ENCODE measurements around the gene PYGO2.
"Not testable (repeated sequence)": the region's sequence is repeated elsewhere in the genome, so short reads cannot be mapped to it uniquely, and the experiment has no call there.

Gene PYGO2

GRCh38 chr1:154995301-154995983, 33.9 kb upstream of the PYGO2 start:
- peak; percentile 54 to 69 (median 55) for DNase-seq
- not testable (repeated sequence) for H3K4me3 ChIP-seq (ENCODE audit: control insufficient read depth in 1 of 7, extremely low read depth in 1 of 7, insufficient read depth in 4 of 7, low read depth in 2 of 7, low read length in 6 of 7); H3K9me3 ChIP-seq (ENCODE audit: control extremely low read depth in 1 of 5, control insufficient read depth in 4 of 5, insufficient read depth in 2 of 5, low read depth in 1 of 5, low read length in 4 of 5); H3K27me3 ChIP-seq (replicated peaks in 2 of 5; ENCODE audit: control insufficient read depth in 4 of 5, insufficient read depth in 5 of 5, low read length in 4 of 5); H3K27ac ChIP-seq (ENCODE audit: insufficient read depth in 1 of 2, low read depth in 1 of 2, low read length in 2 of 2, poor library complexity in 1 of 2, severe bottlenecking in 2 of 2)
- POLR2A ChIA-PET = interaction anchor here (1.3 kb wide), 1 partner anchor 34 kb away, joined by 4 read pairs; the partner anchor contains the start of gene PYGO2
- CTCF ChIA-PET = interaction anchor here (0.8 to 14.0 kb wide), 12 partner anchors 13 to 315 kb away, joined by 3 to 320 read pairs (median 4); partner anchors contain the start of genes CKS1B, FLAD1 and SHC1
- WGBS (ENCODE audit: insufficient coverage) = 88% methylated on average over 3 of the region's 13 CpGs
- H3K4me1 ChIP-seq (ENCODE audit: control extremely low read depth in 1 of 4, control insufficient read depth in 4 of 4, insufficient read depth in 4 of 4, low read length in 3 of 4) = peaks cover 7 to 69% (median 60%) of the 10 kb centered on the region in 4 experiments
- H3K36me3 ChIP-seq (ENCODE audit: control insufficient read depth in 4 of 4, insufficient read depth in 4 of 4, low read length in 3 of 4) = peaks cover 0 to 15% (median 4%) of the 10 kb centered on the region in 4 experiments

DNA sequence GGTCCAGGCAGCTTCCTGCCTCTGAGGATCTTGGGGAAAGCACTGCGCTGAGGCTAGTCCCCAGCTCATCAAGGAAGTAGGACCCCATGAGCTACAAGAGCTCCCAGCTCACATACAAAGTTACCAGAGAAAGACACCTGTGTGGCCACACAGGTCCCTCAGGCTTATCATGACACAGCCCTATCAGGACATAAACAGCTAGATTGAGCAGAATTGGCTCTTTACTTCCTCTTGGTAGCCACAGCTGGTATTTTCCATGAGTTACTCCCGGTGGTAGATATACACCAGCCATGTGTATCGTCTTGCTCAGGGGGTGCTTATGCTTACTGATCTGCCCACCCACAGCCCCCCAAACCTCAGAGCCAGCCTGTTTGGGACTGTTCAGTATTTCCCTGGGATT, 33.0 kb upstream of the PYGO2 start:
- DNase-seq = no peak
- Histone ChIP-seq H3K9me3 (ENCODE audit: control extremely low read depth in 1 of 5, control insufficient read depth in 4 of 5, insufficient read depth in 2 of 5, low read depth in 1 of 5, low read length in 4 of 5) (no peaks in the 10 kb centered on the region), H3K4me1 (ENCODE audit: control extremely low read depth in 1 of 4, control insufficient read depth in 4 of 4, insufficient read depth in 4 of 4, low read length in 3 of 4) (peaks cover 4 to 61% (median 52%) of the 10 kb centered on the region in 4 experiments), H3K27me3 (replicated peaks in 2 of 5; ENCODE audit: control insufficient read depth in 4 of 5, insufficient read depth in 5 of 5, low read length in 4 of 5) (no peaks in the 10 kb centered on the region), H3K36me3 (ENCODE audit: control insufficient read depth in 4 of 4, insufficient read depth in 4 of 4, low read length in 3 of 4) (peaks cover 4 to 24% (median 12%) of the 10 kb centered on the region in 4 experiments), H3K27ac (ENCODE audit: insufficient read depth in 1 of 2, low read depth in 1 of 2, low read length in 2 of 2, poor library complexity in 1 of 2, severe bottlenecking in 2 of 2) (no peak overlapping the region), H3K4me3 (ENCODE audit: control insufficient read depth in 1 of 7, extremely low read depth in 1 of 7, insufficient read depth in 4 of 7, low read depth in 2 of 7, low read length in 6 of 7) (no peak overlapping the region)
- POLR2A ChIA-PET = interaction anchor here (0.7 to 1.0 kb wide), 2 partner anchors 11 to 23 kb away, joined by 3 read pairs; partner anchors contain the start of gene FLAD1
- CTCF ChIA-PET = interaction anchor here (0.6 to 14.0 kb wide), 23 partner anchors 13 to 103 kb away, joined by 3 to 320 read pairs (median 4); partner anchors contain the start of genes CKS1B, FLAD1, PBXIP1 and PYGO2
- WGBS (ENCODE audit: insufficient coverage) = 39% methylated on average over 3 of the region's 3 CpGs

DNA sequence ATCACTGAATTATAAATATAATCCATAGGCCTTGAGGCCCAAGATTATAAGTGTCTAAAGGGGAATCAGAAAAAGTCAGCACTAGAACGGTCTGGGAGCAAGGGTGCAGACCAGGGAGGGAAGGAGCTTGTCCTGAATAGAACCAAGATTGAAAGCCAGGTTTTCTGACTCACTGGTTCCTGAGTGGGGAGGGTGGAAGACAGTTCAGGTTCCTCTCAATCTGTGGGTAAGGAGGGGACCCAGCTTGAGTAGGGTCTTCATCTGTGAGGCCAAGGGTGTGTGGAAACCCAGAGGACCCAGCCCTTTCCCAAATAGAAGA, 32.6 kb upstream of the PYGO2 start:
- WGBS (ENCODE audit: insufficient coverage) = 77% methylated on average over 1 of the region's 1 CpG
- CTCF ChIA-PET = interaction anchor here (0.8 to 14.0 kb wide), 21 partner anchors 13 to 81 kb away, joined by 3 to 320 read pairs (median 5); partner anchors contain the start of genes CKS1B, FLAD1, PBXIP1 and PYGO2
- DNase-seq = no peak
- no peak overlapping the region for H3K27ac ChIP-seq (ENCODE audit: insufficient read depth in 1 of 2, low read depth in 1 of 2, low read length in 2 of 2, poor library complexity in 1 of 2, severe bottlenecking in 2 of 2)
- no peaks in the 10 kb centered on the region for H3K27me3 ChIP-seq (replicated peaks in 2 of 5; ENCODE audit: control insufficient read depth in 4 of 5, insufficient read depth in 5 of 5, low read length in 4 of 5)
- H3K36me3 ChIP-seq (ENCODE audit: control insufficient read depth in 4 of 4, insufficient read depth in 4 of 4, low read length in 3 of 4) = peaks cover 4 to 27% (median 15%) of the 10 kb centered on the region in 4 experiments
- H3K4me1 ChIP-seq (ENCODE audit: control extremely low read depth in 1 of 4, control insufficient read depth in 4 of 4, insufficient read depth in 4 of 4, low read length in 3 of 4) = peaks cover 4 to 59% (median 49%) of the 10 kb centered on the region in 4 experiments
- H3K9me3 ChIP-seq (ENCODE audit: control extremely low read depth in 1 of 5, control insufficient read depth in 4 of 5, insufficient read depth in 2 of 5, low read depth in 1 of 5, low read length in 4 of 5) = no peaks in the 10 kb centered on the region
- POLR2A ChIA-PET = interaction anchor here (1.0 kb wide), 1 partner anchor 11 kb away, joined by 3 read pairs; the partner anchor contains the start of gene FLAD1
- no peak overlapping the region for H3K4me3 ChIP-seq (ENCODE audit: control insufficient read depth in 1 of 7, extremely low read depth in 1 of 7, insufficient read depth in 4 of 7, low read depth in 2 of 7, low read length in 6 of 7)

- ChIA-PET CTCF (interaction anchor here (0.7 to 14.0 kb wide), 24 partner anchors 7 to 87 kb away, joined by 3 to 320 read pairs (median 4); partner anchors contain the start of genes CKS1B, FLAD1, PBXIP1 and PYGO2), POLR2A (interaction anchor here (1.0 kb wide), 1 partner anchor 11 kb away, joined by 3 read pairs; the partner anchor contains the start of gene FLAD1)
- Histone ChIP-seq H3K4me3 (ENCODE audit: control insufficient read depth in 1 of 7, extremely low read depth in 1 of 7, insufficient read depth in 4 of 7, low read depth in 2 of 7, low read length in 6 of 7) (no peak within 1 kb of the TSS), H3K4me1 (ENCODE audit: control extremely low read depth in 1 of 4, control insufficient read depth in 4 of 4, insufficient read depth in 4 of 4, low read length in 3 of 4) (peaks cover 4 to 54% (median 44%) of the 10 kb centered on the region in 4 experiments), H3K9me3 (ENCODE audit: control extremely low read depth in 1 of 5, control insufficient read depth in 4 of 5, insufficient read depth in 2 of 5, low read depth in 1 of 5, low read length in 4 of 5) (no peaks in the 10 kb centered on the region), H3K27me3 (replicated peaks in 2 of 5; ENCODE audit: control insufficient read depth in 4 of 5, insufficient read depth in 5 of 5, low read length in 4 of 5) (no peaks in the 10 kb centered on the region), H3K36me3 (ENCODE audit: control insufficient read depth in 4 of 4, insufficient read depth in 4 of 4, low read length in 3 of 4) (peaks cover 4 to 32% (median 20%) of the 10 kb centered on the region in 4 experiments), H3K27ac (ENCODE audit: insufficient read depth in 1 of 2, low read depth in 1 of 2, low read length in 2 of 2, poor library complexity in 1 of 2, severe bottlenecking in 2 of 2) (no peak within 1 kb of the TSS)
- 93% methylated on average over 5 of the region's 8 CpGs for WGBS (ENCODE audit: insufficient coverage)
- no peak for DNase-seq
Observed at GRCh38 chr1:154993572-154994268, 32.1 kb upstream of the PYGO2 start, which contains the start of gene LENEP. Gene LENEP (plus strand): TSS chr1:154993586. CDS start chr1:154993608, 22 bp downstream.

GRCh38 chr1:154992721-154993571, 31.4 kb upstream of the PYGO2 start:
- POLR2A ChIA-PET = no interaction called here
- DNase-seq = no peak
- 46% methylated on average over 2 of the region's 14 CpGs for WGBS (ENCODE audit: insufficient coverage)

GRCh38 chr1:154990276-154990675, 28.7 kb upstream of the PYGO2 start:
- Histone ChIP-seq H3K4me3 (ENCODE audit: control insufficient read depth in 1 of 7, extremely low read depth in 1 of 7, insufficient read depth in 4 of 7, low read depth in 2 of 7, low read length in 6 of 7) (no peak overlapping the region), H3K9me3 (ENCODE audit: control extremely low read depth in 1 of 5, control insufficient read depth in 4 of 5, insufficient read depth in 2 of 5, low read depth in 1 of 5, low read length in 4 of 5) (no peaks in the 10 kb centered on the region), H3K36me3 (ENCODE audit: control insufficient read depth in 4 of 4, insufficient read depth in 4 of 4, low read length in 3 of 4) (peaks cover 6 to 49% (median 34%) of the 10 kb centered on the region in 4 experiments), H3K27ac (ENCODE audit: insufficient read depth in 1 of 2, low read depth in 1 of 2, low read length in 2 of 2, poor library complexity in 1 of 2, severe bottlenecking in 2 of 2) (no peak overlapping the region), H3K4me1 (ENCODE audit: control extremely low read depth in 1 of 4, control insufficient read depth in 4 of 4, insufficient read depth in 4 of 4, low read length in 3 of 4) (peaks cover 0 to 22% (median 15%) of the 10 kb centered on the region in 4 experiments), H3K27me3 (replicated peaks in 2 of 5; ENCODE audit: control insufficient read depth in 4 of 5, insufficient read depth in 5 of 5, low read length in 4 of 5) (no peaks in the 10 kb centered on the region)
- CTCF ChIA-PET = interaction anchor here (0.5 to 1.5 kb wide), 5 partner anchors 9 to 38 kb away, joined by 3 to 6 read pairs (median 5); no protein-coding TSS in a partner anchor
- POLR2A ChIA-PET = interaction anchor here (0.6 kb wide), 1 partner anchor 28 kb away, joined by 3 read pairs; no protein-coding TSS in a partner anchor
- DNase-seq = no peak
- WGBS (ENCODE audit: insufficient coverage) = 100% methylated on average over 6 of the region's 8 CpGs

More at GRCh38 chr1:154992721-154993571, 31.4 kb upstream of the PYGO2 start:
- H3K27ac ChIP-seq (ENCODE audit: insufficient read depth in 1 of 2, low read depth in 1 of 2, low read length in 2 of 2, poor library complexity in 1 of 2, severe bottlenecking in 2 of 2) = no peak overlapping the region
- no peak overlapping the region for H3K4me3 ChIP-seq (ENCODE audit: control insufficient read depth in 1 of 7, extremely low read depth in 1 of 7, insufficient read depth in 4 of 7, low read depth in 2 of 7, low read length in 6 of 7)
- H3K36me3 ChIP-seq (ENCODE audit: control insufficient read depth in 4 of 4, insufficient read depth in 4 of 4, low read length in 3 of 4) = peaks cover 5 to 40% (median 28%) of the 10 kb centered on the region in 4 experiments
- CTCF ChIA-PET = interaction anchor here (0.7 to 14.0 kb wide), 12 partner anchors 8 to 86 kb away, joined by 3 to 320 read pairs (median 6); partner anchors contain the start of genes CKS1B, FLAD1, PBXIP1 and PYGO2
- H3K4me1 ChIP-seq (ENCODE audit: control extremely low read depth in 1 of 4, control insufficient read depth in 4 of 4, insufficient read depth in 4 of 4, low read length in 3 of 4) = peaks cover 4 to 46% (median 36%) of the 10 kb centered on the region in 4 experiments
- H3K9me3 ChIP-seq (ENCODE audit: control extremely low read depth in 1 of 5, control insufficient read depth in 4 of 5, insufficient read depth in 2 of 5, low read depth in 1 of 5, low read length in 4 of 5) = no peaks in the 10 kb centered on the region
- H3K27me3 ChIP-seq (replicated peaks in 2 of 5; ENCODE audit: control insufficient read depth in 4 of 5, insufficient read depth in 5 of 5, low read length in 4 of 5) = no peaks in the 10 kb centered on the region

All from common myeloid progenitor, CD34-positive (primary cell).